NCI-H146 (cell line): Measurements from ENCODE around the gene DENND1A.

Experiments
- DNase-seq: peaks from one replicate; lab custom pipeline; 2025; lab: John Stamatoyannopoulos, UW

The DENND1A gene

GRCh38 chr9:123425261-123425821 lies 504.6 kb downstream of the DENND1A start:
- DNase-seq, result no peak

GRCh38 chr9:123424552-123425225 lies 505.2 kb downstream of the DENND1A start:
- DNase-seq, result no peak

- no peak for DNase-seq
These were observed 505.8 kb downstream of the DENND1A start for GRCh38 chr9:123424131-123424530.

DNA sequence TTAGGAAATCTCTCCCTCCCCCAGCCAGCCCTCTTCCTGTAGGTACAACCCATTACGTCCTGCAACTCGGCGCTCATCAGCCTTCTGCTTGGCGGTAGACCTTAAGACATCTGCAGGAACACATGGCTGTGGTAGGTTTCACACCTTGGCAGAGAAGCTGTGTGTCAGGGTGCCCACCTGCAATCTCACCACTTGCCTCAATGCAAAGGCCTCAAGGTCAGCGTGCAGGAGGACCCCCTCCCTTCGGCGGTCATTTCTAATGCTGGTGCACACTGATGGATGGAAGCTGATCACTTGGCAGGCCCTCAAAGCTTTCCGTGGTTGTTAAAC lies 506.6 kb downstream of the DENND1A start:
- DNase-seq, result no peak

GRCh38 chr9:123422635-123423310 lies 507.2 kb downstream of the DENND1A start:
- no peak for DNase-seq

- no peak for DNase-seq
These were observed 508.0 kb downstream of the DENND1A start for GRCh38 chr9:123421801-123422455.

DNA sequence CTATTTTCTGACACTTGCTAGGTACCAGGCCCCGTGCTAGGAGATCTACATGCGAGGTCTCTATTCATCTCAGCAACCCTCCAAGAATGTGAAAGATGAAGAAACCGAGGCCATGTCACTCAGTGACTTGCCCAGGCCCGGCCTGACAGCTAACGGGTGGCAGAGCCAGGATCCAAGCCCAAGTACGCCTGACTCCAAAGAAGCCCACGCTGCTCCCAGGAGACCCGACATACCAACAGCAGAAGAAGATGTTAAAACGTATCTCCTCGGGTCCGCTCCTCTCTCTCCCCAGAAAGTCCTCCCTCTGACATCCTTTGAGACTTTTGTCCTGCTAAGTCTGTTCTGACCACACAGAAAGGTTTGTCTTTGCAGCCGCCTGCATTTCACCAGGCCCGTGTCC lies 508.7 kb downstream of the DENND1A start:
- DNase-seq, result no peak

DNA sequence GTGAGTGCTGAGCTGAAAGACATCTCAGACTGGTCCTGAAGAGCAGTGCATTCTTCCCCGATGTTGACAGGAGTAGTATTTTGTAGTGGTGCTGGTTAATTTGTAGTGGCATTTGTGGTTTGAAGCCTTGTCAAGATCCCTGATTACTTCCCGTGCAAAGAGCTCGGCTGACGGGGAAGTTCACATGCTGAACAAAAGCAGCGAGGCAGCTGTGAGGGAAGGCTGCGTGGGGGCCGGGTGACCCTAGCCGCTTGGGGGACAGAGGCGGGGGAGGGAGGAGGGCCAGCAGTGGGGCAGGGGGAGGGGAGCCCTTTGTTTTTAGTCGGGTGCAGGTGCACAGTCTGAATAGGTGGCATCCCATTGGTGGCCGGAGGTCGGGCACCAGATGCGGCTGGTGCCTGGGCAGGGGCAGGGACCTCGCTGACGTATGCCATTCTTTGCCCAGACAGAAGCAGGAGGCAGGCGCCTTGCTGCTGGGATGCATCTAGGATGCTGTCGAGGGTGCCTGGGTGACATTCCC lies 509.3 kb downstream of the DENND1A start:
- no peak for DNase-seq

GRCh38 chr9:123419721-123420591 lies 510.0 kb downstream of the DENND1A start:
- DNase-seq, result no peak

DNA sequence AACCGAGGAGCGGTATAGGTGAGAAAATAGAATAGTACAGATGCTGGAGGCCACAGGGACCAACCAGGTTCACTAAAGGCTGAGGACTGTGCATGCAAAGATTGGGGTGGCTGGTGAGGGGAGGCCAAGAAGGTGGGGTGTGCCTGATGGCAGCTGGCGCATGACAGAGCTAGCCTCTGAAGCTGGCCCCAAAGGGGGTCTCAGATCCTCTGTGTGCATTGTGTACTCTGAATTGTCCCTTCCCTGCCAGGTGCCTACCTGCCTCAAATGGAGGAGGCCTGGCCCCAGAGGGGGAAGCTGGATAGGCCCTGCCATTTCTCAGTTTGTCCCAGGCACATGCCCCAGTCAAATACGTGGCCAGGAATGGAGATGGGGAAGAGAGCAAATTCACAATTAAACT lies 510.8 kb downstream of the DENND1A start:
- DNase-seq, result no peak

DNA sequence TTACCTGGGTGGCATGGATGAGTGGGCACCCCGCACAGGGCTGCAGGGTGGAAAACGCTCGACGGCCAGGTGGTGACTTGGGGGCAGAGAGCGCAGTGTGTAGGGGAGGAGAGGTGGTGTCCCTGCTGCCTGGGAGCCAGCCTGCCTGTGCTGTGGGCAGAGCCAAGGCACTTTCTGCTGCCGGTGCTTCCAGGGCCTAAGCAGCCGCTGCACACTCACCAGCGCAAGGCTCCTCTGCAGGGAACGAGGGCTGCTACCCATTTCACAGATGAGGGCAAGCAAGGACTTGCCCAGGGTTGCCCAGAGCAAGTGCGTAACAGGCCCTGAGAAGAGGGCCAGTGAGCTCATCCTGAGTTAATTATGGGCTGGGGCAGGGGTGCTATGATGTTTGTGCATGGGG lies 511.4 kb downstream of the DENND1A start:
- DNase-seq, result no peak

DNA sequence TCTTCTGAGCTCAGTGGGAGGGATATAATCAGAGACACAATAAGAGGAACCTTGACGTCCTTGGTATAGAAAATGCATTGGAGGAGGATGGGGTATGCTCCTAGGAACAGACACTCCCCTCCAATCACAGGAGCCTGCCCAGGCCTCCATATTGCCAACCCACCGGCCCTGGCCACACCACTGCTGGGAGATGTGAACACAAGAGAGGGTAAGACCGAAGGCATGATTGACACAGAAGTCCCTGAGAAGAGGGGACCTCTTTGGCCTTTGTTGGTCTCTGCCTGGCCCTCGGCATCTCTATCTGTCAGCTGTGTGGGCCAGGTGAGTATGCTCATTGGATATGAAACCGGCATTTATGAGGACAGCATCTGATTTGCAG lies 511.9 kb downstream of the DENND1A start:
- DNase-seq, result no peak

DNA sequence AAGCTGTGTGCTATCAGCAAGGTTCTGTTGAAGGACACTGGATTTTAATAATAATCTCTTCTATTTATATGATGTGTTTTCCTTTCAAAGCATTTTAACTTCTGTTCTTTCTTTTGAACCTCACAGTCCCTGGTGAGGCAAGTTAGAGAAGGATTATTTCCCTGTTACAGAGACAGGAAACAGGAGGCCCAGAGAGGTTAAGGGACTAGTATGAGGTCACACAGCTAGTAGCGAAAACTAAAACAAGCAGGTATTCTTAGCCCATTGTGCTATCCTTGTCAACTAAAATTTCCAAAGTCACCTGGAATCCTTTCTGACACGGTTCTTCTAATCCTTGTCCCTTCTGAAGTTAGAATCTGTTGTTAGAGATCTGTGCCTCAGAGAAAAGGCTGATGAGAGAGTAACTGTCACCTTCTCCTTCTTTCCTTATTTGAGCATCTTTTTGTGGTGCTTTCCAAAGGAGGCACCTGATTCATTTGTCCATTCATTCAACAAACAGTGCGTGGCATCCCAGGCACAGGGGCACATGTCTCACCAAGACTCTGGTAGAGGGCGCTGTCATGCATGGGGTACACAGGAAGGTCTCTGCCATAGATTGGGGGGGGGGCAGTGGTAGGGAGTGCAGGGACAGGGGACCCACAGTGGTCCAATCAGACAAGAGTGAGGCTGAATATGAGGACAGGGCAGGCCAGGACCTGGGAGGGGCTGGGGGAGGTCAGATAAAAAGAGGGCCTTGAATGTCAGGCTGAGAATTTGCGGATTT lies 512.5 kb downstream of the DENND1A start:
- no peak for DNase-seq

- DNase-seq, result no peak
These were observed 513.8 kb downstream of the DENND1A start for GRCh38 chr9:123416176-123416575.

DNA sequence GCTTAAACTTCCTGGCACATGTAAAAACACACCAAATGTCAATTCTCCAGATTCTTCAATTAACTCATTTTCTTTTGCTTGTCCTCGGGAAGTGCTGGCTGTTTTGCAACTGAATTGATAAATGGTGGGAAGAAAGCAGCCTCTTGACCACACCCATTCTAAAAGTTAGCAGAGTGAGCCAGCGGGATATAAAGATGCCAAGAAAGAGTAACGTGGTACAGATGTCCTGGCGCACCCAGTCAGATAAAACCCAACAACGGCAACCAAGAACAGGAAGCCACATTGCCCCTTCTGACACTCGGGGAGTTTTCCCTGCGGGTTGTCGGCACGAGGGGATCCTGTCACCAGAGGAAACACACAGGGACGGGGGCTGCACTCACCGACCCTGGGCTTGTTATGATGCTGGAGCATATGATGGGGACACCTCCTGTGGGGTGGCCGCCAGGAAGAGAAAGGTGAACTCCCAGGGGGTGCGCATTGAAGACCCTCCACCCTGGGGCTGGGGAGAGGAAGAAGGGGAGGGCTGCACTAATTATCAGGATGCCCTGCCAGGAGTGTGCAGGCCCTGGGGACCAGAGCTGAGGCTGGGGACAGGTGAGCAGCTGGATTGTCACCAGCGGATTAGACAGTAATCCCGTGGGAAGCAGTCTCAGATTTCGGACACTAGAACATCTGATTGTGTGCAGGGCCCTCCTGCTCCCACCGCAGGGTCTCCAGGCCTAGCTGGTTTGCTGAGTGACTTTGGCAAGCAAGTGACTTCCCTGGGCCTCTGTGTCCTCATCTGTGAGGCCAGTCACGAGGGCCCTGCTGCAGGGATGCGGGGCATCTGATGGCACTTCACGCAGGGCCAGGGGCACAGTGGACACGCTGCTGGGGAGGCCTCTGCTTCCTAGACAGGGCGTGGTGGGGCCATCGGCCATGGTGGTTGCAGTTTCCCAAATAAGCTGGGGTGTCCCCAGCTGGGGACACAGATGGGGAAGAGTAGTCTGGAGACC lies 514.7 kb downstream of the DENND1A start:
- DNase-seq, result no peak

GRCh38 chr9:123414204-123414603 lies 515.7 kb downstream of the DENND1A start:
- DNase-seq, result no peak

- no peak for DNase-seq
These were observed 517.6 kb downstream of the DENND1A start for GRCh38 chr9:123412171-123412820.

- no peak for DNase-seq
These were observed 518.3 kb downstream of the DENND1A start for GRCh38 chr9:123411636-123412035.

GRCh38 chr9:123411191-123411590 lies 518.7 kb downstream of the DENND1A start:
- no peak for DNase-seq
